Smooth muscle cell of the brain vasculature (primary cell): ENCODE data around the gene CUZD1.

Source experiments
- DNase-seq: peaks from one replicate; pipeline ENCODE4 v3.0.0-alpha.2; 2012; ENCODE audit warnings: low read depth, low spot score

The CUZD1 gene

GRCh38 chr10:122815458-122815857 is 30.2 kb downstream of the CUZD1 start:
- DNase-seq, result no peak

DNA sequence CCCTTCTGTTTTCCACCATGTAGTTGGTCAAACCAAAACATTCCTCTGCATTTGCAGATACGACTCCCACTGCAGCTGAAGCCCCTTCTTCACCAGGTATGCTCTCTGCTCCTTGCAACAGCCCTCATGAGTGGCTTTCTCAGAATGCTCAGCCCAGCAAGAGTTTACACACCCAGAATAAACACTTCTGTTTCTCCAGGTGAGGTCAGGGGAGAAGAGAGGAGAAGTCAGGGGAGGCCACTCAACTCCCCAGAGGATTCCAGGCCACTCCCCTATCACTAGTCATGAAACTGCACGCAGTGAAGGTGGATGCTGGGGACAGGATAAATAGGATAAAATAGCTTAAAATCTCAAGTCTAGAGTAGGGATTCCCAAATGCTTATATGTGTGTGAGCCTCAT is 31.2 kb downstream of the CUZD1 start:
- DNase-seq, result no peak

DNA sequence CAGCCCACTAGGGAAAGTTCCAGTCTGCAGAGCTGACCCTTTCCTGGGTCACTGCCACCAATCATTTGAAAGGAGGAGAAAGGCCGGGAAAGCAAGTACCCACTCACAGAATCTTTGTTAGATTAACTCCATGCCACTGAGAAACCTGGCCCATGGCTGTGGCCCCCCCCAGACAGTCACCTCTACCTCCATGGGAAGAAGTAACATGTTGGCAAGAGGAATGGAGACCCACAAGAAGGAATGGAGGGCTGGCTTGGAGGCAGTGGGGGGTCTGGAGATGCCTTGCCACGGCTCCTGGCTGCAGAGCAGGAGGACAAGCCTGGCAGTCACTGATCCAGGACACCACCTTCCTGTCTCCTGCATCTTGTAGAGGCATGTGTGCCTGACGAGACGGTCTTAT is 32.9 kb downstream of the CUZD1 start:
- DNase-seq, result no peak

GRCh38 chr10:122802282-122802681 is 43.4 kb downstream of the CUZD1 start:
- no peak for DNase-seq

DNA sequence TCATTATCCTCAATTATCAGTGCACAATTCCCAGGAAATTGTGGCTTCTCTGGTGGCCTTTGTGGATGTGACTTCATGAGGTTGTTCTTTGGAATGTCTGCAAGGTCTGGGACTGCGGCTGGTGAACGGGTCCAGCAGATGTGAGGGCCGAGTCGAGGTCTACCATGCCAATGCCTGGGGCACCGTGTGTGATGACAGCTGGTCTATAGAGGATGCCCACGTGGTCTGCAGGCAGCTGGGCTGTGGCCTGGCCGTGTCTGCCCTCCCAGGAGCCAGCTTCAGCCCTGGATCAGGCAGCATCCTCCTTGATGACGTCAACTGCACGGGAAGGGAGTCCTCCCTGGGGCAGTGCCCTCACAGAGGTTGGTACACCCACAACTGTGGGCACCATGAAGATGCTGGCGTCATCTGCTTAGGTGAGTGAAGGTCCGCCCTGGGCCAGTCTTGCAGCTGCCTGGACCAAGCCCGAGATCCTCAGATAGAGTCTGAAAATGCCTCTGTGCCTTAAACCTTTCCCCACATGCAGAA is 46.9 kb downstream of the CUZD1 start:
- no peak for DNase-seq

- no peak for DNase-seq
These were observed 48.9 kb downstream of the CUZD1 start for GRCh38 chr10:122796796-122797195.

GRCh38 chr10:122795924-122796323 is 49.7 kb downstream of the CUZD1 start:
- DNase-seq, result no peak

DNA sequence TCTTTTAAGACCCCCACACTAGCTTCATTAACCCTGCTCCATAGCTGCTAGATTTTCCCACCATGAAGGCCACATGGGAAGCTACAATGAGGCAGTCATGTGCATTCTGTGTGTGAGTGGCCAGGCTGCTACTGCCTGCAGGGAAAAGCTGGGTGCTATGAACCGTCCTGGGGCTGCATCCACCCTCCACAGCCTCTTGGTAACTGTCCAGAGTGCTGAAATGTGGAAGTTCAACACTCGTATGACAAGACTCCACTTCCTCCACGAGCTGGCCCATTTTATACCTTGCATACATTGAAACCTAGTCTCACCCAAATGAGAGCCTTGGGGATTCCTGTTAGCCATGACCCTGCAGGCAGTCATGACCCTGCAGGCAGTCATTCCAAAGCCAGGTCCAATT is 59.4 kb downstream of the CUZD1 start:
- DNase-seq, result no peak

- no peak for DNase-seq
These were observed 62.7 kb downstream of the CUZD1 start for GRCh38 chr10:122782911-122783310.
